ENCODE data around the gene APOL3.

- no peak for TF ChIP-seq CTCF (IDR thresholded peaks at IDR 0.05)
- peak; percentile 60 to 90 for TF ChIP-seq POLR2A (IDR thresholded peaks at IDR 0.05)
Observed at GRCh38 chr22:36160499-36160942, at the start of gene APOL3.

All from uterus (tissue), 2 donors.